Measurements from ENCODE around the gene APBA2. TPM values are rescaled to one million over a fixed set of nuclear protein-coding genes. Genes with fewer than 3 reads are reported as not detected.

The APBA2 gene
- total RNA-seq, 1 donor from 2014 or later: 26.4 TPM

- no peak overlapping the region for H3K4me3 Mint-ChIP-seq (ENCODE audit: unreplicated experiment)
- no peak overlapping the region for H3K27ac Mint-ChIP-seq (ENCODE audit: unreplicated experiment)
- H3K36me3 Mint-ChIP-seq (ENCODE audit: low read depth): peaks cover 3% of the 10 kb centered on the region
- peak; percentile 53 for DNase-seq (ENCODE audit: low spot score)
- H3K9me3 Mint-ChIP-seq (ENCODE audit: low read depth): no peaks in the 10 kb centered on the region
- H3K4me1 Mint-ChIP-seq (ENCODE audit: low read depth): peaks cover 17% of the 10 kb centered on the region
- no peak for TF ChIP-seq CTCF (IDR thresholded peaks at IDR 0.05)
- no peaks in the 10 kb centered on the region for H3K27me3 Mint-ChIP-seq (ENCODE audit: low read depth)
Measured at GRCh38 chr15:28937271-28937670, 51.5 kb downstream of the APBA2 start.

GRCh38 chr15:28942046-28942445, 56.3 kb downstream of the APBA2 start:
- H3K4me3 Mint-ChIP-seq (ENCODE audit: unreplicated experiment): no peak overlapping the region
- H3K27me3 Mint-ChIP-seq (ENCODE audit: low read depth): no peaks in the 10 kb centered on the region
- no peak overlapping the region for H3K27ac Mint-ChIP-seq (ENCODE audit: unreplicated experiment)
- peaks cover 9% of the 10 kb centered on the region for H3K36me3 Mint-ChIP-seq (ENCODE audit: low read depth)
- H3K4me1 Mint-ChIP-seq (ENCODE audit: low read depth): peaks cover 17% of the 10 kb centered on the region
- DNase-seq (ENCODE audit: low spot score): no peak
- no peak for TF ChIP-seq CTCF (IDR thresholded peaks at IDR 0.05)
- peaks cover 6% of the 10 kb centered on the region for H3K9me3 Mint-ChIP-seq (ENCODE audit: low read depth)

GRCh38 chr15:28942571-28942970, 56.8 kb downstream of the APBA2 start:
- Mint-ChIP-seq H3K4me1 (ENCODE audit: low read depth) (peaks cover 15% of the 10 kb centered on the region), H3K36me3 (ENCODE audit: low read depth) (peaks cover 9% of the 10 kb centered on the region), H3K27ac (ENCODE audit: unreplicated experiment) (no peak overlapping the region), H3K4me3 (ENCODE audit: unreplicated experiment) (no peak overlapping the region), H3K9me3 (ENCODE audit: low read depth) (peaks cover 6% of the 10 kb centered on the region), H3K27me3 (ENCODE audit: low read depth) (no peaks in the 10 kb centered on the region)
- DNase-seq (ENCODE audit: low spot score): no peak
- no peak for TF ChIP-seq CTCF (IDR thresholded peaks at IDR 0.05)

GRCh38 chr15:28943146-28943545, 57.4 kb downstream of the APBA2 start:
- Mint-ChIP-seq H3K27me3 (ENCODE audit: low read depth) (no peaks in the 10 kb centered on the region), H3K4me3 (ENCODE audit: unreplicated experiment) (no peak overlapping the region), H3K36me3 (ENCODE audit: low read depth) (peaks cover 9% of the 10 kb centered on the region), H3K27ac (ENCODE audit: unreplicated experiment) (no peak overlapping the region), H3K4me1 (ENCODE audit: low read depth) (peaks cover 15% of the 10 kb centered on the region), H3K9me3 (ENCODE audit: low read depth) (peaks cover 6% of the 10 kb centered on the region)
- no peak for DNase-seq (ENCODE audit: low spot score)
- no peak for TF ChIP-seq CTCF (IDR thresholded peaks at IDR 0.05)

GRCh38 chr15:28943611-28944230, 57.9 kb downstream of the APBA2 start:
- peaks cover 9% of the 10 kb centered on the region for H3K36me3 Mint-ChIP-seq (ENCODE audit: low read depth)
- no peak overlapping the region for H3K27ac Mint-ChIP-seq (ENCODE audit: unreplicated experiment)

More at GRCh38 chr15:28943611-28944230, 57.9 kb downstream of the APBA2 start:
- no peak for DNase-seq (ENCODE audit: low spot score)
- peaks cover 15% of the 10 kb centered on the region for H3K4me1 Mint-ChIP-seq (ENCODE audit: low read depth)
- peaks cover 6% of the 10 kb centered on the region for H3K9me3 Mint-ChIP-seq (ENCODE audit: low read depth)
- H3K4me3 Mint-ChIP-seq (ENCODE audit: unreplicated experiment): no peak overlapping the region
- no peaks in the 10 kb centered on the region for H3K27me3 Mint-ChIP-seq (ENCODE audit: low read depth)
- no peak for TF ChIP-seq CTCF (IDR thresholded peaks at IDR 0.05)

All from chondrocyte (in vitro differentiated cells).